SK-N-SH treated with all-trans-retinoic acid at 6 μM for 48 hours (cell line): ENCODE measurements around the gene ALKBH1.
"Not testable (repeated sequence)": the region's sequence is repeated elsewhere in the genome, so short reads cannot be mapped to it uniquely, and the experiment has no call there.

Experiments used
- ATAC-seq: fragments of 200-7000 bp; cut with Tn5 transposase; 3 replicates; pipeline ENCODE4 v1.9.1; 2020; ENCODE audit warnings: mild to moderate bottlenecking, moderate library complexity
- BACH2 ChIP-seq: fragments of 250-450 bp; sonication (Bioruptor Pico); IDR thresholded peaks from 2 replicates; pipeline ENCODE4 v1.9.0; 2021; ENCODE audit warnings: mild to moderate bottlenecking, borderline replicate concordance
- CREB5 ChIP-seq: fragments of 250-450 bp; sonication (Bioruptor Pico); IDR thresholded peaks from 2 replicates; pipeline ENCODE4 v1.5.1; 2020; ENCODE audit warnings: low read depth, mild to moderate bottlenecking, moderate library complexity
- CSDC2 ChIP-seq: fragments of 250-450 bp; sonication (Bioruptor Pico); IDR thresholded peaks from 2 replicates; pipeline ENCODE4 v1.5.0; 2020; ENCODE audit warnings: mild to moderate bottlenecking, moderate library complexity
- CSRNP3 ChIP-seq: fragments of 250-450 bp; sonication (Bioruptor Pico); IDR thresholded peaks from 2 replicates; pipeline ENCODE4 v1.5.1; 2021; ENCODE audit warnings: mild to moderate bottlenecking, moderate library complexity
- ESRRG ChIP-seq: fragments of 250-450 bp; sonication (Bioruptor Pico); IDR thresholded peaks from 2 replicates; pipeline ENCODE4 v1.6.1; 2021; ENCODE audit warnings: mild to moderate bottlenecking
- GLIS3 ChIP-seq: fragments of 250-450 bp; sonication (Bioruptor Pico); IDR thresholded peaks from 2 replicates; pipeline ENCODE4 v1.5.0; 2020; ENCODE audit warnings: mild to moderate bottlenecking, moderate library complexity
- ISL1 ChIP-seq: fragments of 250-450 bp; sonication (Bioruptor Pico); IDR thresholded peaks from 2 replicates; pipeline ENCODE4 v2.1.2; 2022; ENCODE audit warnings: mild to moderate bottlenecking, moderate library complexity
- OSR1 ChIP-seq: fragments of 250-450 bp; sonication (Bioruptor Pico); IDR thresholded peaks from 2 replicates; pipeline ENCODE4 v1.8.0; 2022; ENCODE audit warnings: moderate library complexity, mild to moderate bottlenecking, inconsistent platforms
- PATZ1 ChIP-seq: fragments of 250-450 bp; sonication (Bioruptor Pico); IDR thresholded peaks from 2 replicates; pipeline ENCODE4 v1.8.0; 2020; ENCODE audit warnings: mild to moderate bottlenecking, moderate library complexity, borderline replicate concordance
- POU6F1 ChIP-seq: fragments of 250-450 bp; sonication (Bioruptor Pico); IDR thresholded peaks from 2 replicates; pipeline ENCODE4 v1.8.0; 2021; ENCODE audit warnings: low read depth, mild to moderate bottlenecking, moderate library complexity, borderline replicate concordance
- RARB ChIP-seq: fragments of 250-450 bp; sonication (Bioruptor Pico); IDR thresholded peaks from 2 replicates; pipeline ENCODE4 v1.8.0; 2021; ENCODE audit warnings: mild to moderate bottlenecking, moderate library complexity
- SNAI2 ChIP-seq: fragments of 250-450 bp; sonication (Bioruptor Pico); IDR thresholded peaks from 2 replicates; pipeline ENCODE4 v1.5.0; 2020; ENCODE audit warnings: mild to moderate bottlenecking, moderate library complexity
- TCF4 ChIP-seq: fragments of 250-450 bp; sonication (Bioruptor Pico); IDR thresholded peaks from 2 replicates; pipeline ENCODE4 v1.8.0; 2021; ENCODE audit warnings: mild to moderate bottlenecking, moderate library complexity, borderline replicate concordance
- TOX ChIP-seq: fragments of 250-450 bp; sonication (Bioruptor Pico); IDR thresholded peaks from 2 replicates; pipeline ENCODE4 v1.8.0; 2021; ENCODE audit warnings: mild to moderate bottlenecking, moderate library complexity, borderline replicate concordance
- TSHZ2 ChIP-seq: fragments of 250-450 bp; sonication (Bioruptor Pico); IDR thresholded peaks from 2 replicates; pipeline ENCODE4 v1.5.0; 2020; ENCODE audit warnings: mild to moderate bottlenecking, moderate library complexity
- ZC3H10 ChIP-seq: fragments of 250-450 bp; sonication (Bioruptor Pico); IDR thresholded peaks from 2 replicates; pipeline ENCODE4 v1.5.1; 2021; ENCODE audit warnings: mild to moderate bottlenecking, moderate library complexity
- ZFP3 ChIP-seq: fragments of 250-450 bp; sonication (Bioruptor Pico); IDR thresholded peaks from 2 replicates; pipeline ENCODE4 v1.5.0; 2020; ENCODE audit warnings: mild to moderate bottlenecking, moderate library complexity
- ZFP30 ChIP-seq: fragments of 450-650 bp; formaldehyde crosslinking; IDR thresholded peaks from 2 replicates; pipeline ENCODE4 v1.5.0; 2022; ENCODE audit warnings: mild to moderate bottlenecking, moderate library complexity
- ZNF8 ChIP-seq: fragments of 450-650 bp; formaldehyde crosslinking; IDR thresholded peaks from 2 replicates; pipeline ENCODE4 v1.5.0; 2020; ENCODE audit warnings: mild to moderate bottlenecking, moderate library complexity

Gene ALKBH1

GRCh38 chr14:77707724-77708408 lies at the start of gene ALKBH1, which contains the start of gene SLIRP:
Gene ALKBH1, minus strand, starts transcription at chr14:77708023. Its CDS starts 19 bp downstream, at chr14:77708004.
Gene SLIRP, plus strand, starts transcription at chr14:77708103. Its CDS starts 9 bp downstream, at chr14:77708112.
- TF ChIP-seq ZFP3 (0 out of 2 replicates have a peak, but pooled peaks have one; percentile 46), CSDC2 (CRISPR knock-in tag) (peak; percentile 21; the same call in 1 of the 2 replicates), ZNF8 (CRISPR knock-in tag) (no peak)
- peak; percentile 98 for ATAC-seq

GRCh38 chr14:77752799-77753516 lies 45.1 kb upstream of the ALKBH1 start:
- no peak for TF ChIP-seq BACH2 (CRISPR knock-in tag)
- no peak for TF ChIP-seq ZC3H10 (CRISPR knock-in tag)
- no peak for TF ChIP-seq ZFP30
- TF ChIP-seq TCF4, result no peak
- TF ChIP-seq ZFP3, result no peak
- no peak for TF ChIP-seq OSR1 (CRISPR knock-in tag)
- no peak for TF ChIP-seq GLIS3
- no peak for TF ChIP-seq ESRRG (CRISPR knock-in tag)
- TF ChIP-seq TOX (CRISPR knock-in tag), result no peak
- TF ChIP-seq CSDC2 (CRISPR knock-in tag), result no peak
- TF ChIP-seq ISL1 (CRISPR knock-in tag), result no peak
- no peak for TF ChIP-seq ZNF8 (CRISPR knock-in tag)
- TF ChIP-seq PATZ1, result no peak
- TF ChIP-seq CREB5 (CRISPR knock-in tag), result no peak
- TF ChIP-seq POU6F1 (CRISPR knock-in tag), result no peak
- no peak for TF ChIP-seq CSRNP3 (CRISPR knock-in tag)
- no peak for TF ChIP-seq SNAI2 (CRISPR knock-in tag)
- TF ChIP-seq TSHZ2, result no peak
- no peak for ATAC-seq

GRCh38 chr14:77752266-77752665 lies 44.4 kb upstream of the ALKBH1 start:
- TF ChIP-seq RARB (CRISPR knock-in tag), result no peak
- no peak for TF ChIP-seq GLIS3
- no peak for ATAC-seq

GRCh38 chr14:77747425-77747824 lies 39.6 kb upstream of the ALKBH1 start:
- ATAC-seq, result not testable (repeated sequence)
